Measurements from ENCODE around the gene TSPAN1.

TSPAN1 gene

DNA sequence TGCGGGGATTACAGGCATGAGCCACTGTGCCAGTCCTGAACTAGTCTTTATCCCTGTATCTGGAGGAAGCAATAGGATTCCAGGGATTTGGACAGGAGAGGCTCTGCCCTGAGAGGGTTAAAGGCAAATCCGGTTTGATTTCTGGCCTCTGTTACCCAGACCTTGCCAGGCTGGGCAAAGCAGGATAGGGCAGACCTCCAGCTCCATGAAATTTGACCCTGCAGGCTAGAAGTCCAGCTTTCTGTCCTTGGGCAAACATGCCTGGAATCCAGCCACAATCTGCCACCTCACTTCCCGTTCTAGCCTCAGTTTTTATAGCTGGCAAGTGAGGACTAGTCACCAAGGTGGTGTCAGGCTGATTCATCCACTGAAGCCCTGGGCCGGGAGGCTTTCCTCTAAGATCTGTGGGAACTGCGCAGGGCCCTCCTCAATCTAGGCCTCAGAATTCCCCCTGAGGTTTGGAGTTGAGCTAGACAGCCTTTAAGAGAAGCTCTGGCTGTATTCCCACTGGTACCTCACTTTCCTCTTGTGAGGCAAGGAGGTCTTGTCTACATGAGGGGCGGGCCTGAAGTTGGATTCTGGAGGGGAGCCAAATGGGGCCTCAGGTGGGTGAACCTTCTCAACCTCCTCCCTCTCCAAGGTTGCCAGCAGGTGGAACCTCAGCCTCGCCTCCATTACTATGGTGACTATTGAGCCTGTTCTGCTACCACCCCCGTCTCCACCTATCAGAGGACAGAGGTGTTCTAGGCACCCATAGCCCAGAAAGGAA is 8.4 kb downstream of the TSPAN1 start:
- TF ChIP-seq TAF1 (IDR thresholded peaks at IDR 0.05; ENCODE audit: low read depth): peak; percentile 42; the same call in 1 of the 2 replicates
- TF ChIP-seq TCF12 (IDR thresholded peaks at IDR 0.05; ENCODE audit: low read depth): peak; percentile 92
- TF ChIP-seq, protein P1, sequence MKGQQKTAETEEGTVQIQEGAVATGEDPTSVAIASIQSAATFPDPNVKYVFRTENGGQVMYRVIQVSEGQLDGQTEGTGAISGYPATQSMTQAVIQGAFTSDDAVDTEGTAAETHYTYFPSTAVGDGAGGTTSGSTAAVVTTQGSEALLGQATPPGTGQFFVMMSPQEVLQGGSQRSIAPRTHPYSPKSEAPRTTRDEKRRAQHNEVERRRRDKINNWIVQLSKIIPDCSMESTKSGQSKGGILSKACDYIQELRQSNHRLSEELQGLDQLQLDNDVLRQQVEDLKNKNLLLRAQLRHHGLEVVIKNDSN (IDR thresholded peaks at IDR 0.05): peak; percentile 24; the same call in 1 of the 2 replicates
- peak; percentile 93 for TF ChIP-seq EP300 (IDR thresholded peaks at IDR 0.05; ENCODE audit: borderline replicate concordance)
- TF ChIP-seq YY1 (IDR thresholded peaks at IDR 0.05; ENCODE audit: low read depth): peak; percentile 45; the same call in 1 of the 2 replicates
- TF ChIP-seq, protein P2, sequence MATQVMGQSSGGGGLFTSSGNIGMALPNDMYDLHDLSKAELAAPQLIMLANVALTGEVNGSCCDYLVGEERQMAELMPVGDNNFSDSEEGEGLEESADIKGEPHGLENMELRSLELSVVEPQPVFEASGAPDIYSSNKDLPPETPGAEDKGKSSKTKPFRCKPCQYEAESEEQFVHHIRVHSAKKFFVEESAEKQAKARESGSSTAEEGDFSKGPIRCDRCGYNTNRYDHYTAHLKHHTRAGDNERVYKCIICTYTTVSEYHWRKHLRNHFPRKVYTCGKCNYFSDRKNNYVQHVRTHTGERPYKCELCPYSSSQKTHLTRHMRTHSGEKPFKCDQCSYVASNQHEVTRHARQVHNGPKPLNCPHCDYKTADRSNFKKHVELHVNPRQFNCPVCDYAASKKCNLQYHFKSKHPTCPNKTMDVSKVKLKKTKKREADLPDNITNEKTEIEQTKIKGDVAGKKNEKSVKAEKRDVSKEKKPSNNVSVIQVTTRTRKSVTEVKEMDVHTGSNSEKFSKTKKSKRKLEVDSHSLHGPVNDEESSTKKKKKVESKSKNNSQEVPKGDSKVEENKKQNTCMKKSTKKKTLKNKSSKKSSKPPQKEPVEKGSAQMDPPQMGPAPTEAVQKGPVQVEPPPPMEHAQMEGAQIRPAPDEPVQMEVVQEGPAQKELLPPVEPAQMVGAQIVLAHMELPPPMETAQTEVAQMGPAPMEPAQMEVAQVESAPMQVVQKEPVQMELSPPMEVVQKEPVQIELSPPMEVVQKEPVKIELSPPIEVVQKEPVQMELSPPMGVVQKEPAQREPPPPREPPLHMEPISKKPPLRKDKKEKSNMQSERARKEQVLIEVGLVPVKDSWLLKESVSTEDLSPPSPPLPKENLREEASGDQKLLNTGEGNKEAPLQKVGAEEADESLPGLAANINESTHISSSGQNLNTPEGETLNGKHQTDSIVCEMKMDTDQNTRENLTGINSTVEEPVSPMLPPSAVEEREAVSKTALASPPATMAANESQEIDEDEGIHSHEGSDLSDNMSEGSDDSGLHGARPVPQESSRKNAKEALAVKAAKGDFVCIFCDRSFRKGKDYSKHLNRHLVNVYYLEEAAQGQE (IDR thresholded peaks at IDR 0.05; ENCODE audit: low read depth): no peak
- TF ChIP-seq ZBTB7A (IDR thresholded peaks at IDR 0.05; ENCODE audit: low read depth): peak; percentile 76; the same call in 1 of the 2 replicates
- TF ChIP-seq EGR1 (IDR thresholded peaks at IDR 0.05): no peak
- TF ChIP-seq TEAD4 (IDR thresholded peaks at IDR 0.05): peak; percentile 92
- peak; percentile 24 for TF ChIP-seq RAD21 (IDR thresholded peaks at IDR 0.05; ENCODE audit: low read depth)
- no peak for TF ChIP-seq CEBPB (IDR thresholded peaks at IDR 0.05)
- TF ChIP-seq FOXM1 (IDR thresholded peaks at IDR 0.05; ENCODE audit: borderline replicate concordance, low read depth): peak; percentile 56; the same call in 1 of the 2 replicates
- no peak for TF ChIP-seq CREB1 (IDR thresholded peaks at IDR 0.05; ENCODE audit: low read depth)
- TF ChIP-seq, protein P3, sequence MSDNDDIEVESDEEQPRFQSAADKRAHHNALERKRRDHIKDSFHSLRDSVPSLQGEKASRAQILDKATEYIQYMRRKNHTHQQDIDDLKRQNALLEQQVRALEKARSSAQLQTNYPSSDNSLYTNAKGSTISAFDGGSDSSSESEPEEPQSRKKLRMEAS (IDR thresholded peaks at IDR 0.05): peak; percentile 61; the same call in 1 of the 2 replicates
- peak; percentile 92 for TF ChIP-seq NFIC (IDR thresholded peaks at IDR 0.05)

DNA sequence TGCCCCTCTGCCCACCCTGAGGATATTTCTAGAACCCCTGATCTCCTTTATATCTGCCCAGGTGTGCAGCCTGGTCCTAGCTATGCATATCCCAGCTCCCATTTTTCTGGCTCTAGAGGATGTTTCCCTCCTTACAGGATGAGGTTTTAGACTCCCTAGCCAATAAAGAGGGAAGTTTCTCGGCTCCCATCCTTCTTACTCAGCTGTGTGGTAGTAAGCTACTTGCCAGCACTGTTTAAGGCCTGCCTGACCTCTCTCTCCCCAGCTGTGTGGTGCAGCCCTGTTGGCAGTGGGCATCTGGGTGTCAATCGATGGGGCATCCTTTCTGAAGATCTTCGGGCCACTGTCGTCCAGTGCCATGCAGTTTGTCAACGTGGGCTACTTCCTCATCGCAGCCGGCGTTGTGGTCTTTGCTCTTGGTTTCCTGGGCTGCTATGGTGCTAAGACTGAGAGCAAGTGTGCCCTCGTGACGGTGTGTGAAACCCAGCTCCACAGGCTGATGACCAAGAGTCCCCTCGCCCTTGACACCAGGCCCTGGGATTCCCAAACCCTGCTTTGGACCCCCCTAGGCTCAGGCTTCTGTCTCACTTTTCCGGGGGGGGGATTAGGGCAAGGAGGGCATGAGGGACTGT is 9.2 kb downstream of the TSPAN1 start:
- no peak for TF ChIP-seq CREB1 (IDR thresholded peaks at IDR 0.05; ENCODE audit: low read depth)
- no peak for TF ChIP-seq ZBTB7A (IDR thresholded peaks at IDR 0.05; ENCODE audit: low read depth)

DNA sequence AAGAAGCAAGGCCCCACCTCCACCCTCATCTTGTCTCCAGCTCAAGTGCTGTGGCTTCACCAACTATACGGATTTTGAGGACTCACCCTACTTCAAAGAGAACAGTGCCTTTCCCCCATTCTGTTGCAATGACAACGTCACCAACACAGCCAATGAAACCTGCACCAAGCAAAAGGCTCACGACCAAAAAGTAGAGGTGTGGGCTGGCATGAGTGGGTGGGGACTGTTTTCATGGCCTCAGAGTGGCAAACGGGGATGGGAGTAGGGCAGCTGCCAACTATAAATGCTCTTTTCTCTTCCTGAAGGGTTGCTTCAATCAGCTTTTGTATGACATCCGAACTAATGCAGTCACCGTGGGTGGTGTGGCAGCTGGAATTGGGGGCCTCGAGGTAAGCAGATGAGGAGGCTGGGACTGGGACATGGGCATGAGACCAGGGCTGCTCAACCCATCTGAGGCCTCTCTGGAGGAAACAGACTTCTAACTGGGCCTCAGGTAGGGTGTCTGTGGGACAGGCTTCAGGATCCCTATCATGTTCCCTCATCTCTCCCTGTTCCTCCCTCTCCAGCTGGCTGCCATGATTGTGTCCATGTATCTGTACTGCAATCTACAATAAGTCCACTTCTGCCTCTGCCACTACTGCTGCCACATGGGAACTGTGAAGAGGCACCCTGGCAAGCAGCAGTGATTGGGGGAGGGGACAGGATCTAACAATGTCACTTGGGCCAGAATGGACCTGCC is 10.2 kb downstream of the TSPAN1 start:
- no peak for TF ChIP-seq RAD21 (IDR thresholded peaks at IDR 0.05; ENCODE audit: low read depth)

DNA sequence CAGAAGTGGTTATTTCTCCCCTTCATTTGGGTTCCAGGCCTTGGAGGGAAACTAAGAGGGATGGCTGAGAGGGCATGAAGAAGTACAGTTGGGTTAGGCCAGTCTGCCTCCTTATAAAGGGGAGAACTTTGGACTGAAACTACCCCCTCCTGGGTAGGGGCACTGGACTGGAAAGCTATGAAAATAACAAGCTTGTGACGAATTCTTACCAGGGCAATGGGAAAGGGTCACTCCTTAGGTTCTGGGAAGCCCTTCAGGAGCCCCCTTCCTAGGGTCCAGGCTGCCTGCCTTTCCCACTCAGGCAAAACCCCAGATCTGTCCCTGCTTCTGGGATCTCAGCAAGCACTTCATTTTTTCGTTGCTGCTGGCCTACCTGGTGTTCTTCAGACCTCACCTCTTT is 11.2 kb downstream of the TSPAN1 start:
- TF ChIP-seq TAF1 (IDR thresholded peaks at IDR 0.05; ENCODE audit: low read depth) (no peak), EP300 (IDR thresholded peaks at IDR 0.05; ENCODE audit: borderline replicate concordance) (peak; percentile 85; the same call in 1 of the 2 replicates), RAD21 (IDR thresholded peaks at IDR 0.05; ENCODE audit: low read depth) (0 out of 2 replicates have a peak, but pooled peaks have one; percentile 10), ZBTB7A (IDR thresholded peaks at IDR 0.05; ENCODE audit: low read depth) (peak; percentile 81; the same call in 1 of the 2 replicates), NFIC (IDR thresholded peaks at IDR 0.05) (peak; percentile 27; the same call in 1 of the 2 replicates), CEBPB (IDR thresholded peaks at IDR 0.05) (no peak), FOXM1 (IDR thresholded peaks at IDR 0.05; ENCODE audit: borderline replicate concordance, low read depth) (no peak), EGR1 (IDR thresholded peaks at IDR 0.05) (no peak), TCF12 (IDR thresholded peaks at IDR 0.05; ENCODE audit: low read depth) (peak; percentile 61), TEAD4 (IDR thresholded peaks at IDR 0.05) (peak; percentile 83), CREB1 (IDR thresholded peaks at IDR 0.05; ENCODE audit: low read depth) (no peak), YY1 (IDR thresholded peaks at IDR 0.05; ENCODE audit: low read depth) (no peak)
- TF ChIP-seq, protein P2 (IDR thresholded peaks at IDR 0.05; ENCODE audit: low read depth): no peak
- TF ChIP-seq, protein P1 (IDR thresholded peaks at IDR 0.05): no peak
- TF ChIP-seq, protein P3 (IDR thresholded peaks at IDR 0.05): peak; percentile 34; the same call in 1 of the 2 replicates
